GM12878 (cell line): ENCODE measurements around the gene BTBD6. TPM values are rescaled to one million over a fixed set of nuclear protein-coding genes. Genes with fewer than 3 reads are reported as not detected.

Source experiments
- ATAC-seq: fragments of 200-7000 bp; cut with Tn5 transposase; 3 replicates; pipeline ENCODE4 v1.9.1; 2020; ENCODE audit warnings: mild to moderate bottlenecking, moderate library complexity
- BruUV-seq: library from RNA; stranded (reverse); fragments of 400-500 nt; replicated peaks from 2 replicates; lab custom pipeline; 2021; lab: Mats Ljungman, UMichigan
- CTCF ChIA-PET: fragments of 300-600 bp; sonication (Branson Sonifier 250); formaldehyde crosslinking; extraction: SDS; loops from one replicate; lab custom pipeline; 2021; ENCODE audit warnings: inconsistent platforms; lab: Yijun Ruan, JAX
- POLR2A ChIA-PET: fragments of 350-600 bp; formaldehyde crosslinking; extraction: SDS; loops from one replicate; lab custom pipeline; 2021; ENCODE audit warnings: inconsistent platforms; lab: Charles Lee
- RAD21 ChIA-PET: fragments of 300-600 bp; sonication (Branson Sonifier 250); formaldehyde crosslinking; loops from one replicate; lab custom pipeline; 2023; ENCODE audit warnings: antibody characterized with exemption; ENCODE audit not compliant: unreplicated experiment; lab: Charles Lee
- SMC1A ChIA-PET: fragments of 300-600 bp; sonication (Branson Sonifier 250); formaldehyde crosslinking; loops from one replicate; lab custom pipeline; 2023; ENCODE audit not compliant: unreplicated experiment, uncharacterized antibody; lab: Charles Lee
- DNase-seq: peaks from one replicate; pipeline ENCODE4 v3.0.0-alpha.2; 2011; ENCODE audit warnings: low read depth, low spot score
- FAIRE-seq: peaks from 3 replicates; lab custom pipeline; 2011; peaks lifted over from hg19 to GRCh38; lab: Jason Lieb, UNC
- H2AFZ ChIP-seq: 2 replicates; pipeline ENCODE4 v1.6.0; 2011; ENCODE audit warnings: low read depth, low read length, control low read depth; ENCODE audit not compliant: control insufficient read depth
- H3K27ac ChIP-seq: 2 replicates; pipeline ENCODE4 v1.5.1; 2011; ENCODE audit warnings: control low read depth; ENCODE audit not compliant: control insufficient read depth, insufficient read depth
- H3K27me3 ChIP-seq, 2 experiments: replicated peaks in 1 of 2; 2 replicates each; pipeline versions ENCODE4 v1.6.0 to v1.6.1; 2011; ENCODE audit warnings: low read length in 1 of 2; ENCODE audit not compliant: control insufficient read depth in 2 of 2, insufficient read depth in 2 of 2
- H3K36me3 ChIP-seq, 2 experiments: 2 replicates each; pipeline ENCODE4 v1.5.1; 2011; ENCODE audit warnings: low read length in 1 of 2; ENCODE audit not compliant: control insufficient read depth in 2 of 2, insufficient read depth in 2 of 2
- H3K4me1 ChIP-seq: 2 replicates; pipeline ENCODE4 v1.6.1; 2011; ENCODE audit warnings: mild to moderate bottlenecking, low read length, moderate library complexity, mixed read lengths; ENCODE audit not compliant: control insufficient read depth, insufficient read depth
- H3K4me2 ChIP-seq: 2 replicates; pipeline ENCODE4 v1.6.0; 2011; ENCODE audit warnings: control low read depth; ENCODE audit not compliant: control insufficient read depth, insufficient read depth
- H3K4me3 ChIP-seq: fragments of 200-600 bp; sonication (generic); 2 replicates; pipeline ENCODE4 v1.5.1; 2016
- H3K79me2 ChIP-seq: 2 replicates; pipeline ENCODE4 v1.6.0; 2011; ENCODE audit warnings: low read length; ENCODE audit not compliant: control insufficient read depth, insufficient read depth
- H3K9ac ChIP-seq: 2 replicates; pipeline ENCODE4 v1.8.0; 2011; ENCODE audit warnings: low read length, control low read depth, mixed read lengths; ENCODE audit not compliant: control insufficient read depth, insufficient read depth
- H3K9me3 ChIP-seq: replicated peaks from 3 replicates; pipeline ENCODE4 v1.5.1; 2011; ENCODE audit warnings: mild to moderate bottlenecking, low read length; ENCODE audit not compliant: control insufficient read depth, insufficient read depth
- H4K20me1 ChIP-seq: 2 replicates; pipeline ENCODE4 v1.6.0; 2011; ENCODE audit not compliant: control insufficient read depth, insufficient read depth
- JUNB ChIP-seq: IDR thresholded peaks from 2 replicates; pipeline ENCODE4 v1.6.1; 2016; ENCODE audit warnings: antibody characterized with exemption, mild to moderate bottlenecking
- MYC ChIP-seq: IDR thresholded peaks from 2 replicates; pipeline ENCODE4 v1.6.1; 2011; ENCODE audit warnings: mild to moderate bottlenecking, low read length, moderate library complexity, inconsistent platforms; ENCODE audit not compliant: insufficient read depth, insufficient replicate concordance, insufficient read length, severe bottlenecking
- NRF1 ChIP-seq: conservative IDR thresholded peaks from 2 replicates; pipeline ENCODE4 v1.6.1; 2011; ENCODE audit warnings: mild to moderate bottlenecking, low read depth, low read length, improper control_type of control experiment
- SREBF1 ChIP-seq: IDR thresholded peaks from 2 replicates; pipeline ENCODE4 v1.6.1; 2012; ENCODE audit warnings: mild to moderate bottlenecking, low read length
- TAF1 ChIP-seq: IDR thresholded peaks from 2 replicates; pipeline ENCODE4 v1.6.1; 2011; ENCODE audit warnings: mild to moderate bottlenecking, low read depth, low read length, borderline replicate concordance
- WGBS: methylation state at CpG from one replicate; pipeline ENCODE4 v1.1.6; 2016; ENCODE audit warnings: low lambda C conversion rate; ENCODE audit not compliant: insufficient replicate concordance, insufficient coverage; ENCODE audit errors: missing lambda C conversion rate; 5-methylcytosine and 5-hydroxymethylcytosine counted together
- in situ Hi-C: fragments of 300-500 bp; cut with MboI; formaldehyde crosslinking; loops from 9 replicates; pipeline ENCODE4 v1.14.3; 2018; ENCODE audit warnings: mixed read lengths
- intact Hi-C: fragments of 100-400 bp; cut with micrococcal nuclease; formaldehyde crosslinking; loops from one replicate; pipeline ENCODE4 v1.14.2; 2022; ENCODE audit not compliant: unreplicated experiment
- polyA plus RNA-seq, 11 experiments: library from polyadenylated mRNA; depleted of rRNA in 4 of 11; unstranded in 6 of 11; stranded (reverse) in 5 of 11; fragments of >200 nt; fragmentation: Nextera tagmentation in 4 of 11; fragmentation: Illumina TruSeq in 1 of 11; extraction: Ambion mirVana in 4 of 11; extraction: Trizol in 1 of 11; gene quantifications; 1 replicate in 1 of 11; 2 replicates in 10 of 11; pipeline versions ENCODE4 v1.2.1 to v1.2.3, GENCODE V29; 2011 to 2016; ENCODE audit warnings: inconsistent platforms in 2 of 11, missing spikeins in 2 of 11, low read depth in 1 of 11
- total RNA-seq, 4 experiments: library from RNA; depleted of rRNA in 3 of 4; stranded (reverse); fragments of >200 nt in 3 of 4; fragmentation: Illumina TruSeq in 1 of 4; extraction: Trizol in 1 of 4; gene quantifications; 2 replicates each; pipeline versions ENCODE4 v1.2.1 to v1.2.3, GENCODE V29; 2013 to 2021
- TF ChIP-seq, protein P1 (sequence below): fragments of 450-650 bp; IDR thresholded peaks from 2 replicates; pipeline ENCODE4 v1.6.1; 2017; ENCODE audit warnings: borderline replicate concordance

The BTBD6 gene
- total and polyA plus RNA-seq, 10 of the 15 experiments (the other 5 are each of a cell fraction or from before 2014, with no cell fraction given), result 1.4 to 36.5 (median 15.8) TPM

DNA sequence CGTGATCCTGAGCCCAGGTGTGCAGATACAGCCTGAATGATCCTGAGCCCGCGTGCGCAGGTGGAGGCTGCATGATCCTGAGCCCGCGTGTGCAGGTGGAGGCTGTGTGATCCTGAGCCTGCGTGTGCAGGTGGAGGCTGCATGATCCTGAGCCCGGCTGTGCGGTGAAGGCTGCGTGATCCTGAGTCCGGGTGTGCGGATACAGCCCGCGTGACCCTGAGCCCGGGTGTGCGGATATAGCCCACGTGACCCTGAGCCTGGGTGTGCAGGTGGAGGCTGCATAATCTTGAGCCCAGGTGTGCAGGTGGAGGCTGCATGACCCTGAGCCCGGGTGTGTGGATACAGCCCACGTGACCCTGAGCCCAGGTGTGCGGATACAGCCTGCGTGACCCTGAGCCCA is 32.2 kb downstream of the BTBD6 start:
- peaks cover 0 to 16% of the 10 kb centered on the region in 2 experiments; a peak in 3 of 4 replicates for H3K36me3 ChIP-seq
- ChIA-PET POLR2A (no interaction called here), RAD21 (no interaction called here), SMC1A (no interaction called here), CTCF (no interaction called here)
- no peak for DNase-seq
- FAIRE-seq, result no peak
- H3K4me1 ChIP-seq, result no peaks in the 10 kb centered on the region; the same call in 1 of the 2 replicates
- in situ Hi-C loops (no loop called here), intact Hi-C loops (no loop called here)
- no peak overlapping the region for H3K4me3 ChIP-seq
- no peaks in the 10 kb centered on the region for H3K27me3 ChIP-seq
- no peak overlapping the region for H2AFZ ChIP-seq
- H3K79me2 ChIP-seq, result peaks cover 6% of the 10 kb centered on the region
- no TSS peak for BruUV-seq
- H4K20me1 ChIP-seq, result no peaks in the 10 kb centered on the region; the same call in 1 of the 2 replicates
- H3K27ac ChIP-seq, result no peak overlapping the region
- ATAC-seq, result no peak
- 97% methylated on average over 21 of the region's 21 CpGs for WGBS
- H3K9ac ChIP-seq, result no peak overlapping the region
- no peak overlapping the region for H3K4me2 ChIP-seq
- TF ChIP-seq NRF1 (no peak), MYC (no peak), SREBF1 (no peak), TAF1 (no peak), JUNB (no peak)
- TF ChIP-seq, protein P1, sequence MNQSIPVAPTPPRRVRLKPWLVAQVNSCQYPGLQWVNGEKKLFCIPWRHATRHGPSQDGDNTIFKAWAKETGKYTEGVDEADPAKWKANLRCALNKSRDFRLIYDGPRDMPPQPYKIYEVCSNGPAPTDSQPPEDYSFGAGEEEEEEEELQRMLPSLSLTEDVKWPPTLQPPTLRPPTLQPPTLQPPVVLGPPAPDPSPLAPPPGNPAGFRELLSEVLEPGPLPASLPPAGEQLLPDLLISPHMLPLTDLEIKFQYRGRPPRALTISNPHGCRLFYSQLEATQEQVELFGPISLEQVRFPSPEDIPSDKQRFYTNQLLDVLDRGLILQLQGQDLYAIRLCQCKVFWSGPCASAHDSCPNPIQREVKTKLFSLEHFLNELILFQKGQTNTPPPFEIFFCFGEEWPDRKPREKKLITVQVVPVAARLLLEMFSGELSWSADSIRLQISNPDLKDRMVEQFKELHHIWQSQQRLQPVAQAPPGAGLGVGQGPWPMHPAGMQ, result no peak
- no peaks in the 10 kb centered on the region for H3K9me3 ChIP-seq
